BLaER1 (cell line): ENCODE data around the gene SPTBN1.

Experiments
- H3K27ac ChIP-seq: shearing (Covaris generic); formaldehyde crosslinking; 2 replicates; pipeline ENCODE4 v1.8.1; 2022
- H3K27me3 ChIP-seq: shearing (Covaris generic); formaldehyde crosslinking; 2 replicates; pipeline ENCODE4 v1.8.1; 2022
- H3K36me3 ChIP-seq: shearing (Covaris generic); formaldehyde crosslinking; 2 replicates; pipeline ENCODE4 v1.8.1; 2022
- H3K4me1 ChIP-seq: shearing (Covaris generic); formaldehyde crosslinking; 2 replicates; pipeline ENCODE4 v1.8.1; 2022
- H3K4me2 ChIP-seq: shearing (Covaris generic); formaldehyde crosslinking; 2 replicates; pipeline ENCODE4 v1.8.1; 2022
- H3K4me3 ChIP-seq: shearing (Covaris generic); formaldehyde crosslinking; 2 replicates; pipeline ENCODE4 v1.8.1; 2022
- H3K9ac ChIP-seq: shearing (Covaris generic); formaldehyde crosslinking; 2 replicates; pipeline ENCODE4 v1.8.1; 2022
- H3K9me3 ChIP-seq: shearing (Covaris generic); formaldehyde crosslinking; 2 replicates; pipeline ENCODE4 v1.8.1; 2022
- H4K20me1 ChIP-seq: shearing (Covaris generic); formaldehyde crosslinking; 2 replicates; pipeline ENCODE4 v1.8.1; 2022
- Cebpa-rat ChIP-seq: shearing (Covaris generic); IDR thresholded peaks from 2 replicates; pipeline ENCODE4 v1.8.1; 2022

SPTBN1 gene

DNA sequence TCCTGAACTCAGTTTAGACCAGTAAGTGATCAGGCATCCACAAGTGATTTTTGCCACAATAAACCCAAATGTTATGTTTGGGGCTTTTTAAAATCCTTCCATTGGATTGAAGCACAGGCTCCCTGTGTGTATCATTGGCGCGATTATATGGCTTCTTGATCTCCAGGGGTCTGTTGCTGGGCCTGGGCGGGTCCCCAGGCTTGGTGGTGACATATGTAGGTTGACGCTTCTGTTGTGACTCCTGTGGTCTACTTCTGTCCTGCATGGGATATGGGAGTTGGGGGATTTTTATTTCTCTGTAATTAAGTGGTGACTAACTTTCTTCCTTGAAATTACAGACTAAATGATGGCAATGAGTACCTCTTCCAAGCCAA, 211.1 kb downstream of the SPTBN1 start:
- Histone ChIP-seq H4K20me1 (peaks cover 97% of the 10 kb centered on the region), H3K4me2 (no peak overlapping the region), H3K36me3 (peaks cover 91% of the 10 kb centered on the region), H3K9me3 (no peaks in the 10 kb centered on the region), H3K27me3 (no peaks in the 10 kb centered on the region), H3K27ac (no peak overlapping the region), H3K4me3 (no peak overlapping the region), H3K4me1 (peaks cover 2% of the 10 kb centered on the region; the same call in 1 of the 2 replicates), H3K9ac (no peak overlapping the region)
- TF ChIP-seq Cebpa-rat, result no peak

DNA sequence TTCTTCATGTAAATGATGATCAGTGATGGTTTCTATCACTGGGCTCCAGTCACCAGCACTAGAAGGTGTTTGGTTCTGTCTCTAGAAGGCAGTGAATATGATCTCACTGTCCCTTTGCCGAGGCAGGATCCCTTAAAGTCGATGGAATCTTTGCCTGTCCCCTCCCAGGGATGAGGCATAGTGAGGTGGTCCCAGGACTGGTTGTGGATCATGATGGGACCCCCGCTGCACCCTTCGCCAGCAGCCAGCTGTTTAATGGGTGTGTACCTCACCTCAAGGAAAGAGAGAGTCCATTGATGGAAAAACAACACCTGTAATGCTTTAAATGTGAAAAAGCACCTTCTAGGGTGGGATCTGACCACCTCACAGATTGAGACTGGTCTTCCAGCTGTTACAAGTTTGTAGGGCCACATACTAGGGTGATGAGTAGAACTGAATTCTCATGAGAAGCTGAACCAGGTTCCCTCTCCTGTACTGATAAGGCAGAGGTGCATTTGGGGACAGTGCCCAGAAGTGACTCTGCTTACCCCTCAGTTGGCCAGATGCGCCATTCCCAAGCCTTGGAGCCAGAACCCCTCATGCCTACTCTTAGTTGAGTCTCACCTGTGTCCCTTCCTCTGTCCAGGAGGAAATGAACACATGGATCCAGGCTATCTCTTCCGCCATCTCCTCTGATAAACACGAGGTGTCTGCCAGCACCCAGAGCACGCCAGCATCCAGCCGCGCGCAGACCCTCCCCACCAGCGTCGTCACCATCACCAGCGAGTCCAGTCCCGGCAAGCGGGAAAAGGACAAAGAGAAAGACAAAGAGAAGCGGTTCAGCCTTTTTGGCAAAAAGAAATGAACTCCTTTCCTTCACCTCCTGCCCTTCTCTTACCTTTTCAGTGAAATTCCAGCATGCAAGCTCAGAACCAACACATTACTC, 211.9 kb downstream of the SPTBN1 start:
- H3K36me3 ChIP-seq, result peaks cover 84% of the 10 kb centered on the region
- TF ChIP-seq Cebpa-rat, result no peak

DNA sequence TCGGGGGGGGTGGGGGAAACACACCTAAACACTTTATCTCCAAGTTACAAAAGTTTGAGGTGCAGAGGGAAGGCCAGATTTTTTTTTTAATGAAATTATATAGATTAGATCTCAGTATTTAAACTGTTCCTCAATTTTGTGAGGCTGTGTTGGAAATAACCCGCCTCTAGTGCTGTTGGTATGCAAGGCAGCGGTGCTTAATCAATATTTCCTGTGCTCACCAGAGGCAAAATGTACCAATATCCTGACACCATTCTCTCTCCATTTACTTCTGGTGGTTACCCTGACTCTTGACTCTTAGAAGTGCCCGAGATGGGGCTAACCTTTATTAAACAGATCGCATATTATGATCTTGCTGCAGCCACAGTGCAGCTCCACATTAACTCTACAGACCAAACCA, 212.6 kb downstream of the SPTBN1 start:
- no peak overlapping the region for H3K4me3 ChIP-seq
- no peak overlapping the region for H3K4me2 ChIP-seq
- H3K36me3 ChIP-seq, result peaks cover 77% of the 10 kb centered on the region
- no peak overlapping the region for H3K9ac ChIP-seq
- TF ChIP-seq Cebpa-rat, result no peak
- H3K4me1 ChIP-seq, result peaks cover 17% of the 10 kb centered on the region
- H3K9me3 ChIP-seq, result no peaks in the 10 kb centered on the region
- H3K27me3 ChIP-seq, result no peaks in the 10 kb centered on the region
- no peak overlapping the region for H3K27ac ChIP-seq
- H4K20me1 ChIP-seq, result peaks cover 90% of the 10 kb centered on the region

More for the DNA sequence above, 211.9 kb downstream of the SPTBN1 start:
- Histone ChIP-seq H3K27ac (no peak overlapping the region), H3K4me1 (peaks cover 9% of the 10 kb centered on the region), H3K9ac (no peak overlapping the region), H3K9me3 (no peaks in the 10 kb centered on the region), H4K20me1 (peaks cover 92% of the 10 kb centered on the region), H3K4me3 (no peak overlapping the region), H3K4me2 (no peak overlapping the region), H3K27me3 (no peaks in the 10 kb centered on the region)

DNA sequence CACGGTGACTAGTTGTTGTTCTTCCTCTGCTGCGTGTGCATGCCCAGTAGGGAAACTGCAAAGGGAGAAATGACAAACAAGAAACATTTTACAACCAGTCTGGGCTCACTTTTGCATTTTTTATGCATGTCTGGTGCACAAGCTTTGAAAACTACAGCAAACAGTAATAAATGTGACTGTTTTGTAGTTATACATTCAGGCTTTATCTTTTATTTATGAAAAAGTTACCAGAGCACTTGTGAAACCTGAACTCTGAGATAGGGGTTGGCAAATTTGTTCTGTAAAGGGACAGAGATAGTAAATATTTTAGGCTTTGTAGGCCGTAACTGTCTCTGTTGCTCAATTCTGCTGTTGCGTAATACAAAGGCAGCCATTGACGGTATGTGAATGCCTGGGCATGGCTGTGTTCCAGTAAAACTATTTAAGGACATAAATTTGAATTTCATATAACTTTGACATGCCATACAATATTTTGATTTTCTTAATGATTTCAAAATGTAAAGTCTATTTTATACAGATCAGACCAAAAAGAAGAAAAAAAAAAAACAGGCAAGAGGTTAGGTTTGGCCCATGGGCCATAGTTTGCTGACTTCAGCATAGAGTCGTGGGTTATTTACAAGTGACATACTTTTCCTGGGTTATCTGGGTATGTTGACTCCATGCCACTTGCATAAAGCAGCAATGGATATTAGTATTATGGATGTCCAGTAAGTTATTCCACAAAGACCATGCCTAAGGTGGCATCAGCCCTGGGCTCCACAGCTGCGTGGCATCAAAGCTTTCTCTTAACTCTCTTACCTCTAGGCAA, 213.8 kb downstream of the SPTBN1 start:
- H3K9ac ChIP-seq, result no peak overlapping the region
- peaks cover 19% of the 10 kb centered on the region for H3K4me1 ChIP-seq
- no peak overlapping the region for H3K4me3 ChIP-seq
- H3K27me3 ChIP-seq, result no peaks in the 10 kb centered on the region
- peak; percentile 81; the same call in 1 of the 2 replicates for TF ChIP-seq Cebpa-rat
- H3K4me2 ChIP-seq, result no peak overlapping the region
- no peak overlapping the region for H3K27ac ChIP-seq
- peaks cover 79% of the 10 kb centered on the region for H4K20me1 ChIP-seq
- H3K9me3 ChIP-seq, result no peaks in the 10 kb centered on the region
- peaks cover 65% of the 10 kb centered on the region for H3K36me3 ChIP-seq

DNA sequence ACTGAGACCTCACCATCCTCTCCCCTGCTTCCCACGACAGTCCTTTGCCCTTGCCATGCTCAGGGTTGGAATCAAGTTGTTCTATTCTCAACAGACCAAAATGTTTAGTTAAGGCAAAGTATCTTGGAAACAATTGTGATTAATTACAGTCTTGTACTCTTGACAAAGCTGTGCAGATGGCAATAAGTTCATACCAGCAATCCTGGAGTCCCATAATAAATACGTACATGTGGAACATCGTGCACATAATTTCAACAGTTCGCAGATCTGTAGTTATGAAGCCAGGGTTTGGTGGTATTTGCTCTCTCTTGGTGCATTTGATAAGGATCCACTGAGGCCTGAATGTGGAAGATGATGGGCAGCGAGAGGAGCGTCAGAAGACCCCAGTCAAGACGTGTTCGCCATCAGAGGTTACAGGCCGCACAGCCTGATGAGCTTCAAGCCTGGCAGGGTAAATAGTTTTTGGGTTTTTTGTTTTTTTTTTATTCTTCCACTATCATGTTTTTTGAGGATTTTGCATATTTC, 214.4 kb downstream of the SPTBN1 start:
- H3K36me3 ChIP-seq, result peaks cover 58% of the 10 kb centered on the region

DNA sequence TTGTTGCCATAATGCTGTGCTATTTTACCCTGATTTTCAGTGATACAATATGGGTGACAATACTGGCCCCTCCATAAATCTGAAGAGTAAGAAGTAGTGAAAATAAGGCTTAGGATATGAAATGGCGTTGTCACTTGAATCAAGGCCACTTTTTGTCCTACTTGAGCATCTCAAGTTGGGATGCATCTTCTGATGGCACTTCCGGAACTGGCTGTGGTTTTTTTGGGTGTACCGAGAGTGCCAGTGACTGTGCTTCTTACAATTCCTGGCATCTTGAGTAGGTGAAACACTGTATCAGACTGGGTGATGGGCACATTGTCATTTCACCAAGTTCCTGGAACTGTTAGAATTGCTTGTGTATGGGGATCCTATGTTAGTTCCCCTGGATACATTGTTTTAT, 214.9 kb downstream of the SPTBN1 start:
- no peak overlapping the region for H3K4me2 ChIP-seq
- no peaks in the 10 kb centered on the region for H3K27me3 ChIP-seq
- H3K4me1 ChIP-seq, result peaks cover 19% of the 10 kb centered on the region
- no peak for TF ChIP-seq Cebpa-rat
- H4K20me1 ChIP-seq, result peaks cover 67% of the 10 kb centered on the region
- H3K9me3 ChIP-seq, result no peaks in the 10 kb centered on the region
- H3K27ac ChIP-seq, result no peak overlapping the region
- H3K4me3 ChIP-seq, result no peak overlapping the region
- H3K9ac ChIP-seq, result no peak overlapping the region
- H3K36me3 ChIP-seq, result peaks cover 54% of the 10 kb centered on the region

More for the DNA sequence above, 214.4 kb downstream of the SPTBN1 start:
- Histone ChIP-seq H3K4me2 (no peak overlapping the region), H4K20me1 (peaks cover 72% of the 10 kb centered on the region), H3K4me3 (no peak overlapping the region), H3K27me3 (no peaks in the 10 kb centered on the region), H3K9ac (no peak overlapping the region), H3K9me3 (no peaks in the 10 kb centered on the region), H3K4me1 (peaks cover 19% of the 10 kb centered on the region), H3K27ac (no peak overlapping the region)
- TF ChIP-seq Cebpa-rat, result no peak

DNA sequence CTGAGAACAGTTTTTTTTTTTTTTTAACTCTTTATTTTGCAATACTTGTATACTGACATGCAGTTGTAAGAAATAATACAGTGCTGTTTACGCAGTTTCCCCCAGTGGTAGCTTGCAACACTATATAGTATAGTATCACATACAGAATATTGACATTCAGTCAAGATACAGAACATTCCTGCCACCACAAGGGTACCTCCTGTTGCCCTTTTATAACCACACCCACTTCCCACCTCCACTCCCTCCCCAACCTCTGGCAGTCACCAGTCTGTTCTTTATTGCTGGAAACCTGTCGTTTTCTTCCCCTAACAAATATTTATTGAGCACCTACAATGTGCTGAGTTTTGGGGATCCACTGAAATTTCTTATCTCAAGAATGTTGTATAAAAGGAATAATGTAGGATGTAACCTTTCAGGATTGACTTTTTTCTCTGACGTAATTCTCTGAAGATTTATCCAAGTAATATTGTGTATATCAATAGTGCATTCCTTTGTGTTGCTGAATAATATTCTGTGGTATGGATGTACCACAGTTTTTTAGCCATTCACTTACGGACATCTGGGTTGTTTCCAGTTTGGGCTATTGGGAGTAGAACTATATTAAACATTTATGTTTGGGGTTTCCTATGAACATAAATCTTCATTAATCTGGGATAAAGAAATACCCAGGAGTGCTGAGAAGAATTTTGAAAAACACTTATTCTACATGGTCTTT, 215.9 kb downstream of the SPTBN1 start:
- no peak overlapping the region; the same call in 1 of the 2 replicates for H3K4me2 ChIP-seq

GRCh38 chr2:54672590-54673456, 216.7 kb downstream of the SPTBN1 start:
- no peak overlapping the region for H3K9ac ChIP-seq
- H3K4me3 ChIP-seq, result no peak overlapping the region
- peak overlapping the region; percentile 5; the same call in 1 of the 2 replicates for H3K27ac ChIP-seq
- H3K4me2 ChIP-seq, result peak overlapping the region; percentile 58
- peaks cover 33% of the 10 kb centered on the region for H3K4me1 ChIP-seq
- no peaks in the 10 kb centered on the region for H3K9me3 ChIP-seq
- H3K27me3 ChIP-seq, result no peaks in the 10 kb centered on the region
- H4K20me1 ChIP-seq, result peaks cover 49% of the 10 kb centered on the region
- H3K36me3 ChIP-seq, result peaks cover 36% of the 10 kb centered on the region
- TF ChIP-seq Cebpa-rat, result no peak

More for the DNA sequence above, 215.9 kb downstream of the SPTBN1 start:
- Histone ChIP-seq H3K27me3 (no peaks in the 10 kb centered on the region), H3K4me1 (peaks cover 25% of the 10 kb centered on the region), H3K36me3 (peaks cover 44% of the 10 kb centered on the region), H4K20me1 (peaks cover 57% of the 10 kb centered on the region), H3K27ac (no peak overlapping the region), H3K4me3 (no peak overlapping the region), H3K9ac (no peak overlapping the region), H3K9me3 (no peaks in the 10 kb centered on the region)
- no peak for TF ChIP-seq Cebpa-rat
